Uterus (tissue), 2 donors: ENCODE data around the gene HOXA6.

Source experiments
- CTCF ChIP-seq, 4 experiments: fragments of 200-600 bp in 2 of 4; fragments of 450-650 bp in 2 of 4; sonication (generic) in 2 of 4; IDR thresholded peaks; one replicate each; pipeline ENCODE4 v1.5.1; 2016 to 2019; ENCODE audit warnings: antibody characterized with exemption in 4 of 4, mild to moderate bottlenecking in 2 of 4, moderate library complexity in 1 of 4
- POLR2A ChIP-seq, 2 donors: fragments of 450-650 bp; IDR thresholded peaks; one replicate each; pipeline ENCODE4 v1.6.1; 2016; ENCODE audit warnings: antibody characterized with exemption in 2 of 2, mild to moderate bottlenecking in 1 of 2, moderate library complexity in 1 of 2

GRCh38 chr7:27110186-27111031 is 37.2 kb downstream of the HOXA6 start:
- no peak for TF ChIP-seq POLR2A (IDR thresholded peaks at IDR 0.05)
- TF ChIP-seq CTCF (IDR thresholded peaks at IDR 0.05): no peak
